HEK293 (cell line): ENCODE results near the gene SLCO1B3.

Experiments
- CTCF ChIA-PET: fragments of 350-600 bp; formaldehyde crosslinking; extraction: SDS; loops from one replicate; lab custom pipeline; 2021; ENCODE audit warnings: antibody characterized with exemption; lab: Yijun Ruan, JAX
- POLR2A ChIA-PET: fragments of 300-600 bp; formaldehyde crosslinking; extraction: SDS; loops from one replicate; lab custom pipeline; 2020; ENCODE audit warnings: antibody characterized with exemption, inconsistent platforms; lab: Yijun Ruan, JAX
- H3K27ac ChIP-seq: fragments of 200-500 bp; sonication (Bioruptor generic); 2 replicates; pipeline ENCODE4 v1.5.1; 2014; ENCODE audit warnings: low read depth, low read length, control low read depth, inconsistent platforms; ENCODE audit errors: extremely low read depth
- H3K36me3 ChIP-seq, 2 experiments: fragments of 200-500 bp in 1 of 2; sonication (Bioruptor generic) in 1 of 2; 1 replicate in 1 of 2; 2 replicates in 1 of 2; pipeline ENCODE4 v1.5.1; 2014 to 2017; ENCODE audit warnings: inconsistent platforms in 2 of 2, low read length in 2 of 2; ENCODE audit not compliant: control insufficient read depth in 2 of 2, insufficient read depth in 1 of 2
- H3K4me1 ChIP-seq: fragments of 200-500 bp; sonication (Bioruptor generic); 2 replicates; pipeline ENCODE4 v1.5.1; 2014; ENCODE audit warnings: mild to moderate bottlenecking, low read length, inconsistent platforms; ENCODE audit not compliant: control insufficient read depth, insufficient read depth
- H3K4me3 ChIP-seq: 2 replicates; pipeline ENCODE4 v1.5.1; 2011; ENCODE audit warnings: low read depth, mild to moderate bottlenecking, control low read depth, low read length, moderate library complexity
- H3K9me3 ChIP-seq: fragments of 200-500 bp; sonication (Bioruptor generic); 2 replicates; pipeline ENCODE4 v1.5.1; 2014; ENCODE audit warnings: low read depth, low read length, inconsistent platforms; ENCODE audit not compliant: control insufficient read depth, insufficient read depth
- KLF7 ChIP-seq: fragments of 450-650 bp; formaldehyde crosslinking; IDR thresholded peaks from 2 replicates; pipeline ENCODE4 v1.5.1; 2016; ENCODE audit warnings: missing biosample characterization, missing genetic modification characterization, borderline replicate concordance
- OVOL3 ChIP-seq: fragments of 450-650 bp; formaldehyde crosslinking; IDR thresholded peaks from 2 replicates; pipeline ENCODE4 v1.5.1; 2016; ENCODE audit warnings: missing biosample characterization, missing genetic modification characterization
- PRDM1 ChIP-seq: fragments of 450-650 bp; formaldehyde crosslinking; IDR thresholded peaks from 2 replicates; pipeline ENCODE4; 2016; ENCODE audit warnings: missing biosample characterization, missing genetic modification characterization
- SP2 ChIP-seq: fragments of 450-650 bp; formaldehyde crosslinking; IDR thresholded peaks from 2 replicates; pipeline ENCODE4 v1.5.1; 2016; ENCODE audit warnings: missing biosample characterization, missing genetic modification characterization
- ZBTB10 ChIP-seq: fragments of 450-650 bp; formaldehyde crosslinking; IDR thresholded peaks from 2 replicates; pipeline ENCODE4 v1.5.1; 2016; ENCODE audit warnings: missing biosample characterization, missing genetic modification characterization
- ZNF114 ChIP-seq: fragments of 450-650 bp; formaldehyde crosslinking; IDR thresholded peaks from 2 replicates; pipeline ENCODE4 v1.5.0; 2017; ENCODE audit warnings: missing biosample characterization, missing genetic modification characterization
- ZNF132 ChIP-seq: fragments of 450-650 bp; formaldehyde crosslinking; IDR thresholded peaks from 2 replicates; pipeline ENCODE4 v1.5.1; 2017; ENCODE audit warnings: missing biosample characterization, missing genetic modification characterization, borderline replicate concordance
- ZNF174 ChIP-seq: fragments of 450-650 bp; formaldehyde crosslinking; IDR thresholded peaks from 2 replicates; pipeline ENCODE4 v1.5.0; 2017; ENCODE audit warnings: missing biosample characterization, mild to moderate bottlenecking, missing genetic modification characterization
- ZNF335 ChIP-seq: fragments of 450-650 bp; formaldehyde crosslinking; conservative IDR thresholded peaks from 2 replicates; pipeline ENCODE4 v1.5.1; 2016; ENCODE audit warnings: missing biosample characterization, missing genetic modification characterization
- ZNF449 ChIP-seq: fragments of 450-650 bp; formaldehyde crosslinking; IDR thresholded peaks from 2 replicates; pipeline ENCODE4 v1.5.1; 2017; ENCODE audit warnings: missing biosample characterization, mild to moderate bottlenecking, missing genetic modification characterization, moderate library complexity
- ZNF510 ChIP-seq: fragments of 450-650 bp; formaldehyde crosslinking; IDR thresholded peaks from 2 replicates; pipeline ENCODE4 v1.5.1; 2018; ENCODE audit warnings: mild to moderate bottlenecking, missing genetic modification characterization, missing biosample characterization; ENCODE audit not compliant: insufficient replicate concordance
- ZNF530 ChIP-seq: fragments of 450-650 bp; formaldehyde crosslinking; IDR thresholded peaks from 2 replicates; pipeline ENCODE4 v1.5.1; 2016; ENCODE audit warnings: low read depth, missing biosample characterization, missing genetic modification characterization
- ZNF548 ChIP-seq: fragments of 450-650 bp; formaldehyde crosslinking; IDR thresholded peaks from 2 replicates; pipeline ENCODE4 v1.5.1; 2016; ENCODE audit warnings: missing biosample characterization, missing genetic modification characterization
- ZNF585B ChIP-seq: fragments of 450-650 bp; formaldehyde crosslinking; IDR thresholded peaks from 2 replicates; pipeline ENCODE4 v1.5.1; 2016; ENCODE audit warnings: missing biosample characterization, missing genetic modification characterization
- ZNF610 ChIP-seq: fragments of 450-650 bp; formaldehyde crosslinking; IDR thresholded peaks from 2 replicates; pipeline ENCODE4 v1.5.1; 2016; ENCODE audit warnings: missing biosample characterization, missing genetic modification characterization, borderline replicate concordance
- ZNF664 ChIP-seq: fragments of 450-650 bp; formaldehyde crosslinking; IDR thresholded peaks from 2 replicates; pipeline ENCODE4 v1.5.1; 2016; ENCODE audit warnings: missing biosample characterization, missing genetic modification characterization
- ZNF677 ChIP-seq: fragments of 450-650 bp; IDR thresholded peaks from 2 replicates; pipeline ENCODE4 v1.5.0; 2018; ENCODE audit warnings: missing biosample characterization, mild to moderate bottlenecking, missing genetic modification characterization, moderate library complexity
- ZNF747 ChIP-seq: fragments of 450-650 bp; formaldehyde crosslinking; IDR thresholded peaks from 2 replicates; pipeline ENCODE4 v1.5.1; 2016; ENCODE audit warnings: missing biosample characterization, missing genetic modification characterization
- ZXDB ChIP-seq: fragments of 450-650 bp; formaldehyde crosslinking; IDR thresholded peaks from 2 replicates; pipeline ENCODE4 v1.5.1; 2016; ENCODE audit warnings: missing biosample characterization, missing genetic modification characterization
- TF ChIP-seq, protein P1 (sequence below): fragments of 450-650 bp; formaldehyde crosslinking; IDR thresholded peaks from 2 replicates; pipeline ENCODE4 v1.5.1; 2016; ENCODE audit warnings: missing biosample characterization, missing genetic modification characterization
- TF ChIP-seq, protein P2 (sequence below): fragments of 450-650 bp; formaldehyde crosslinking; IDR thresholded peaks from 2 replicates; pipeline ENCODE4 v1.5.1; 2016; ENCODE audit warnings: missing biosample characterization, missing genetic modification characterization
- TF ChIP-seq, protein P3 (sequence below): sonication (generic); formaldehyde crosslinking; IDR thresholded peaks from 2 replicates; pipeline ENCODE4 v1.8.1; 2022; ENCODE audit warnings: mild to moderate bottlenecking, moderate library complexity, missing genetic modification reagents
- TF ChIP-seq, protein P4 (sequence below): fragments of 450-650 bp; formaldehyde crosslinking; optimal IDR thresholded peaks from 2 replicates; pipeline ENCODE3; 2016; ENCODE audit warnings: missing biosample characterization, mild to moderate bottlenecking, missing genetic modification characterization

Gene SLCO1B3

DNA sequence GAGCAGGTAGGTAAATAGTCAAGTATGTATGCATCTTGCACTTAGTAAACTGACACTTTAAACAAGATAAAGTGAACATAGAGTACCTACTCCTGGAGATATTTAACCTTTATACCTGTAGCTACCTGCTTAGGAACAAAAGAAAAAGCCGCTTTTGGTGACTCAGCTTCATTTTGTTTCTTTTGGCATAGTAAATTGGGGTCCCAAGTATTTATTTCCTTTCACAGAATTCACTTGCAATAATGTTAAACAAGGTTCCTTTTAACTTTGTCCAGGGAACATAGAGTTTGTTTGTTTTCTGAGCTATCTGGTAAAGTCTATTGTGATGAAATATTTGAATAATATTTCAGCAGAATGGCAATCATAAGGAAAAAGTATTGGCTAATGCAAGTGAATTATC is 20.0 kb downstream of the SLCO1B3 start:
- H3K9me3 ChIP-seq: no peaks in the 10 kb centered on the region
- H3K36me3 ChIP-seq: no peaks in the 10 kb centered on the region
- TF ChIP-seq SP2 (tag by site-specific recombination) (no peak), ZNF664 (tag by site-specific recombination) (no peak), ZNF585B (tag by site-specific recombination) (no peak), ZXDB (no peak), ZBTB10 (tag by site-specific recombination) (no peak), ZNF114 (tag by site-specific recombination) (no peak), OVOL3 (no peak), ZNF548 (tag by site-specific recombination) (no peak)
- no peaks in the 10 kb centered on the region for H3K4me1 ChIP-seq
- no peak overlapping the region for H3K27ac ChIP-seq
- no peak overlapping the region for H3K4me3 ChIP-seq
- POLR2A ChIA-PET: no interaction called here
- CTCF ChIA-PET: no interaction called here

GRCh38 chr12:20832911-20833310 is 22.4 kb downstream of the SLCO1B3 start:
- TF ChIP-seq, protein P1, sequence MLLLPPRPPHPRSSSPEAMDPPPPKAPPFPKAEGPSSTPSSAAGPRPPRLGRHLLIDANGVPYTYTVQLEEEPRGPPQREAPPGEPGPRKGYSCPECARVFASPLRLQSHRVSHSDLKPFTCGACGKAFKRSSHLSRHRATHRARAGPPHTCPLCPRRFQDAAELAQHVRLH (tag by site-specific recombination): no peak
- no peak for TF ChIP-seq PRDM1 (tag by site-specific recombination)
- TF ChIP-seq, protein P2, sequence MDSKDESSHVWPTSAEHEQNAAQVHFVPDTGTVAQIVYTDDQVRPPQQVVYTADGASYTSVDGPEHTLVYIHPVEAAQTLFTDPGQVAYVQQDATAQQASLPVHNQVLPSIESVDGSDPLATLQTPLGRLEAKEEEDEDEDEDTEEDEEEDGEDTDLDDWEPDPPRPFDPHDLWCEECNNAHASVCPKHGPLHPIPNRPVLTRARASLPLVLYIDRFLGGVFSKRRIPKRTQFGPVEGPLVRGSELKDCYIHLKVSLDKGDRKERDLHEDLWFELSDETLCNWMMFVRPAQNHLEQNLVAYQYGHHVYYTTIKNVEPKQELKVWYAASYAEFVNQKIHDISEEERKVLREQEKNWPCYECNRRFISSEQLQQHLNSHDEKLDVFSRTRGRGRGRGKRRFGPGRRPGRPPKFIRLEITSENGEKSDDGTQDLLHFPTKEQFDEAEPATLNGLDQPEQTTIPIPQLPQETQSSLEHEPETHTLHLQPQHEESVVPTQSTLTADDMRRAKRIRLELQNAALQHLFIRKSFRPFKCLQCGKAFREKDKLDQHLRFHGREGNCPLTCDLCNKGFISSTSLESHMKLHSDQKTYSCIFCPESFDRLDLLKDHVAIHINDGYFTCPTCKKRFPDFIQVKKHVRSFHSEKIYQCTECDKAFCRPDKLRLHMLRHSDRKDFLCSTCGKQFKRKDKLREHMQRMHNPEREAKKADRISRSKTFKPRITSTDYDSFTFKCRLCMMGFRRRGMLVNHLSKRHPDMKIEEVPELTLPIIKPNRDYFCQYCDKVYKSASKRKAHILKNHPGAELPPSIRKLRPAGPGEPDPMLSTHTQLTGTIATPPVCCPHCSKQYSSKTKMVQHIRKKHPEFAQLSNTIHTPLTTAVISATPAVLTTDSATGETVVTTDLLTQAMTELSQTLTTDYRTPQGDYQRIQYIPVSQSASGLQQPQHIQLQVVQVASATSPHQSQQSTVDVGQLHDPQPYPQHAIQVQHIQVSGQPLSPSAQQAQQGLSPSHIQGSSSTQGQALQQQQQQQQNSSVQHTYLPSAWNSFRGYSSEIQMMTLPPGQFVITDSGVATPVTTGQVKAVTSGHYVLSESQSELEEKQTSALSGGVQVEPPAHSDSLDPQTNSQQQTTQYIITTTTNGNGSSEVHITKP (tag by site-specific recombination): no peak
- no peak for TF ChIP-seq ZNF335 (tag by site-specific recombination)
- no peak for TF ChIP-seq KLF7 (tag by site-specific recombination)
- TF ChIP-seq ZNF610 (tag by site-specific recombination): no peak
- TF ChIP-seq ZNF510 (tag by site-specific recombination): no peak
- TF ChIP-seq, protein P3, sequence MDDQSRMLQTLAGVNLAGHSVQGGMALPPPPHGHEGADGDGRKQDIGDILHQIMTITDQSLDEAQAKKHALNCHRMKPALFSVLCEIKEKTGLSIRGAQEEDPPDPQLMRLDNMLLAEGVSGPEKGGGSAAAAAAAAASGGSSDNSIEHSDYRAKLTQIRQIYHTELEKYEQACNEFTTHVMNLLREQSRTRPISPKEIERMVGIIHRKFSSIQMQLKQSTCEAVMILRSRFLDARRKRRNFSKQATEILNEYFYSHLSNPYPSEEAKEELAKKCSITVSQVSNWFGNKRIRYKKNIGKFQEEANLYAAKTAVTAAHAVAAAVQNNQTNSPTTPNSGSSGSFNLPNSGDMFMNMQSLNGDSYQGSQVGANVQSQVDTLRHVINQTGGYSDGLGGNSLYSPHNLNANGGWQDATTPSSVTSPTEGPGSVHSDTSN: no peak
- no peak for TF ChIP-seq ZNF677 (tag by site-specific recombination)
- TF ChIP-seq, protein P4, sequence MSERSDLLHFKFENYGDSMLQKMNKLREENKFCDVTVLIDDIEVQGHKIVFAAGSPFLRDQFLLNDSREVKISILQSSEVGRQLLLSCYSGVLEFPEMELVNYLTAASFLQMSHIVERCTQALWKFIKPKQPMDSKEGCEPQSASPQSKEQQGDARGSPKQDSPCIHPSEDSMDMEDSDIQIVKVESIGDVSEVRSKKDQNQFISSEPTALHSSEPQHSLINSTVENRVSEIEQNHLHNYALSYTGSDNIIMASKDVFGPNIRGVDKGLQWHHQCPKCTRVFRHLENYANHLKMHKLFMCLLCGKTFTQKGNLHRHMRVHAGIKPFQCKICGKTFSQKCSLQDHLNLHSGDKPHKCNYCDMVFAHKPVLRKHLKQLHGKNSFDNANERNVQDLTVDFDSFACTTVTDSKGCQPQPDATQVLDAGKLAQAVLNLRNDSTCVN: no peak
- no peak for TF ChIP-seq ZNF747 (tag by site-specific recombination)
- TF ChIP-seq ZNF449: no peak
- no peak for TF ChIP-seq ZNF132
- TF ChIP-seq ZNF530: no peak
- TF ChIP-seq ZNF174 (tag by site-specific recombination): no peak
- Histone ChIP-seq H3K4me1 (no peaks in the 10 kb centered on the region), H3K9me3 (no peaks in the 10 kb centered on the region), H3K4me3 (no peak overlapping the region), H3K27ac (no peak overlapping the region), H3K36me3 (no peaks in the 10 kb centered on the region)
- ChIA-PET POLR2A (no interaction called here), CTCF (no interaction called here)
